Stimulated activated naive CD8-positive, alpha-beta T cell treated with anti-CD3 and anti-CD28 coated beads, Interleukin-15, Interleukin-2, amounts not matched to agents 100 ng/mL and 50 ng/mL, for 24 hours (primary cell): Measurements from ENCODE around the gene LRRC56.
A peak's percentile ranks its signal among the peaks of the same experiment; 100 is the strongest.

ENCODE experiments used
- H3K27ac Mint-ChIP-seq: one replicate; pipeline ENCODE4 v1.8.0; 2021; ENCODE audit warnings: mild to moderate bottlenecking, mixed read lengths
- H3K27me3 Mint-ChIP-seq: one replicate; pipeline ENCODE4 v1.8.0; 2021; ENCODE audit warnings: mixed read lengths
- H3K36me3 Mint-ChIP-seq: one replicate; pipeline ENCODE4 v1.8.0; 2021; ENCODE audit warnings: low read depth, mixed read lengths
- H3K4me1 Mint-ChIP-seq: one replicate; pipeline ENCODE4 v1.8.0; 2021; ENCODE audit warnings: low read depth, mixed read lengths
- H3K4me3 Mint-ChIP-seq: one replicate; pipeline ENCODE4 v1.8.0; 2021; ENCODE audit warnings: mild to moderate bottlenecking, mixed read lengths
- H3K9me3 Mint-ChIP-seq: one replicate; pipeline ENCODE4 v1.8.0; 2021; ENCODE audit warnings: mixed read lengths

Gene LRRC56

GRCh38 chr11:575996-576768 lies 38.9 kb downstream of the LRRC56 start, which contains the start of gene PHRF1:
Gene PHRF1 (plus strand): TSS chr11:576470. CDS start chr11:581513, 5,043 bp downstream.
- Mint-ChIP-seq H3K4me1 (peaks cover 48% of the 10 kb centered on the region), H3K9me3 (no peaks in the 10 kb centered on the region), H3K4me3 (peak within 1 kb of the TSS; percentile 92), H3K27ac (peak within 1 kb of the TSS; percentile 99), H3K27me3 (peaks cover 12% of the 10 kb centered on the region), H3K36me3 (peaks cover 13% of the 10 kb centered on the region)

DNA sequence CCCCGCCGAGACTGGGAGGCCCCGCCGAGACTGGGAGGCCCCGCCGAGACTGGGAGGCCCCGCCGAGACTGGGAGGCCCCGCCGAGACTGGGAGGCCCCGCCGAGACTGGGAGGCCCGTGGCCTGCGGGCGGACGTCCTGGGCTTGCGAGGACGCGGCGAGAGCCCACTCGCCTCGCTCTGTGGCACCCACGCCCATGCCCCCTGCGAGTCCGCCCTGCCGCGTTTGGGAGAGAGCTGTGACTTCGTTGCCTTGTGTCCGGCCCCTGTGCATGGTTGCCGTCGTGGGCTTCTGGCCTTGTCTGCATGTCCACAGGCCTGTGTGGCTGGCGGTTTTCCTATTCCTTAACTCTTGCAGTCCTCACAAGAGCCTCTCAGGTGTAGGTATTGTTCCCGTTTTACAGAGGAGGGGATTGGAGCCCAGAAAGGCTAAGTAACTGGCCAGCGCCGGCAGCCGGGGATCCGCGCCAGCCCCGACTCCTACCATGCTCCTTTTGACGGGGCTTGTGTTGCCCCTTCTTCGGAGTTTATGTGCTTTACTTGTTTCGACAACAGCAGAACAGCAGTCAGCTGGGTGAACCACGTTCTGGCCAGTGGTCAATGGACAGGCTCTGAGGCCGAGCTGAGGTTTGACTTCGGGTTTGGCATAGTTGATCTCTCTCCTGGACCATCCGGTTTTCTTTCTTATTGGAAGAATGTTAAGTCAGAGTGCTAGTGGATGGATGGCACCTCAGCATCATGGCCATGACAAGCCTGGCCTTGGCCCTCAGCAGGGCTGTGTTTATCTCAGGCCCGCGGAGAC lies 39.7 kb downstream of the LRRC56 start:
- peak overlapping the region; percentile 85 for H3K27ac Mint-ChIP-seq
- H3K4me1 Mint-ChIP-seq = peaks cover 51% of the 10 kb centered on the region
- H3K27me3 Mint-ChIP-seq = peaks cover 12% of the 10 kb centered on the region
- peaks cover 22% of the 10 kb centered on the region for H3K36me3 Mint-ChIP-seq
- H3K9me3 Mint-ChIP-seq = no peaks in the 10 kb centered on the region
- H3K4me3 Mint-ChIP-seq = peak overlapping the region; percentile 92

- peaks cover 25% of the 10 kb centered on the region for H3K36me3 Mint-ChIP-seq
- peaks cover 12% of the 10 kb centered on the region for H3K27me3 Mint-ChIP-seq
- H3K4me1 Mint-ChIP-seq = peaks cover 51% of the 10 kb centered on the region
- H3K9me3 Mint-ChIP-seq = no peaks in the 10 kb centered on the region
- H3K4me3 Mint-ChIP-seq = peak overlapping the region; percentile 92
- peak overlapping the region; percentile 85 for H3K27ac Mint-ChIP-seq
Measured at GRCh38 chr11:577611-577894, 40.2 kb downstream of the LRRC56 start.

DNA sequence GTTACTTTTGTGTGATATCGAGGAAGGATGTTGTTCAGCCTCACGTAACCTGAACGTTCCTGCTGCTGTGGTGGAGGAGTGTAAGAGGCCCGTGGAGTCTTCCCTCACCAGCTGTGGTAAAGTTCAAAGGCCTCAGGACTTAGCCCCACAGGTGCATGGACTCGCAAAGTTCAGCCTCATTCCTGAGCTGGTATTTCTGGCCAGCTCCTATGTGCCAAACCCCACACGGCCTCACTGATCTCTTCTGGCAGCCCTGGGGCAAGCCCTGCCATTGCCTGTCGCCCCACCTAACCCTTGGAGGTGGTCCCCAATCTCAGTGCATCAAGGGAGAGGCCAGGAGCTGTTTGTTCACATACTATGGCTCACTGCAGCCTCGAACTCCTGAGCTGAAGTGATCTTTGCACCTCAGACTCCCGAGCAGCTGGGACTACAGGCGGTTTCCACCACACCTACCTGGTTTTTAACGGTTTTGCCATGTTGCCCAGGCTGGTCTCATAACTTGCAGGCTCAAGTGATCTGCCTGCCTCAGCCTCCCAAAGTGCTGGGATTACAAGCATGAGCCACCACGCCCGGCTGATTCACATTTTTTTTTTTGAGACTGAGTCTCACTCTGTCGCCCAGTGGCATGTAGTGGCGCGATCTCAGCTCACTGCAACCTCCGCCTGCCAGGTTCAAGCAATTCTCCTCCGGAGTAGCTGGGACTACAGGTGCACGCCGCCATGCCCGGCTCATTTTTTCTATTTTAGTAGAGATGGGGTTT lies 41.1 kb downstream of the LRRC56 start:
- Mint-ChIP-seq H3K4me1 (peaks cover 51% of the 10 kb centered on the region), H3K27ac (no peak overlapping the region)

GRCh38 chr11:579830-580601 lies 42.7 kb downstream of the LRRC56 start:
- no peak overlapping the region for H3K27ac Mint-ChIP-seq
- H3K9me3 Mint-ChIP-seq = no peaks in the 10 kb centered on the region
- H3K36me3 Mint-ChIP-seq = peaks cover 35% of the 10 kb centered on the region
- H3K4me3 Mint-ChIP-seq = peak overlapping the region; percentile 30
- H3K27me3 Mint-ChIP-seq = peaks cover 2% of the 10 kb centered on the region
- H3K4me1 Mint-ChIP-seq = peaks cover 39% of the 10 kb centered on the region

More for the DNA sequence above, 41.1 kb downstream of the LRRC56 start:
- no peaks in the 10 kb centered on the region for H3K9me3 Mint-ChIP-seq
- H3K4me3 Mint-ChIP-seq = peak overlapping the region; percentile 92
- peaks cover 12% of the 10 kb centered on the region for H3K27me3 Mint-ChIP-seq
- H3K36me3 Mint-ChIP-seq = peaks cover 25% of the 10 kb centered on the region

DNA sequence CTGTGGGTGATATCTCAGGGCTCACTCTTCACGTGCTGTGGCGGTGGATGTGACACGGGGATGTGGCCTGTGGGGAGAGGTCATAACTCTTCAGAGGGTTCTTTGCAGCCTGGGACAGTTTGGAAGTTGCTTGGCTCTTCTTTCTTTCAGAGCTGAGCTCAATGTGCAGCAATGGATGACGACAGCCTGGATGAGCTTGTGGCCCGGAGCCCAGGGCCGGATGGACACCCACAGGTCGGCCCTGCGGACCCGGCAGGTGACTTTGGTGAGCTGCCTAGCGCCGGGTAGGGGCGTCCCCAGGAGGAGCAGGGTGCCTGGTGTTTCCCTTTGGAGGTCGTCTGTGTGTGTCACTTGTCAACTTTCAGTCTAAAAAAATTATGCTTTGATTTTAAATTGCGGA lies 44.0 kb downstream of the LRRC56 start:
- Mint-ChIP-seq H3K36me3 (peaks cover 38% of the 10 kb centered on the region), H3K27me3 (no peaks in the 10 kb centered on the region), H3K27ac (peak overlapping the region; percentile 54), H3K9me3 (no peaks in the 10 kb centered on the region), H3K4me3 (no peak overlapping the region), H3K4me1 (peaks cover 41% of the 10 kb centered on the region)

- Mint-ChIP-seq H3K36me3 (peaks cover 41% of the 10 kb centered on the region), H3K4me1 (peaks cover 44% of the 10 kb centered on the region), H3K4me3 (no peak overlapping the region), H3K27me3 (no peaks in the 10 kb centered on the region), H3K27ac (no peak overlapping the region), H3K9me3 (no peaks in the 10 kb centered on the region)
Measured at GRCh38 chr11:581752-582151, 44.4 kb downstream of the LRRC56 start.

DNA sequence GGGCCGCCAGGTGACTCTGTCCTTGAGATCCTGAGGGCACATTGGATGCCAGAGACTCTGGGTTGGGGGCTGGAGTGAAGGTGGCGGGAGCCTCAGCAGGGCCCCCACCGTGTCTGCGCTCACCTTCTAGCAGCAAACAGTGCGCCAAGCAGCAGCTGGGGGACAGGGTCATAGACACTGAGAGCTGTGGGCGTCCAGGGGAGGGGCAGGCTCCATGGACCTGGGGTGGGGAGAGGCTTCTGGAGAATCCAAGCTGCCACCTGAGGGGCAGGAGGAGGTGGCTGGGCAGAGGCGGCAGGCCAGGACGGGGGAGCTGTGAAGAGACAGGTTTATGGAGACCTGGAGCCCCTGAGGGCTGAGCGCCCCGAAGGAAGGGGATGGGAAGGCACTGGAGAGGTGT lies 47.0 kb downstream of the LRRC56 start:
- Mint-ChIP-seq H3K27ac (no peak overlapping the region), H3K27me3 (no peaks in the 10 kb centered on the region), H3K4me1 (peaks cover 38% of the 10 kb centered on the region)

DNA sequence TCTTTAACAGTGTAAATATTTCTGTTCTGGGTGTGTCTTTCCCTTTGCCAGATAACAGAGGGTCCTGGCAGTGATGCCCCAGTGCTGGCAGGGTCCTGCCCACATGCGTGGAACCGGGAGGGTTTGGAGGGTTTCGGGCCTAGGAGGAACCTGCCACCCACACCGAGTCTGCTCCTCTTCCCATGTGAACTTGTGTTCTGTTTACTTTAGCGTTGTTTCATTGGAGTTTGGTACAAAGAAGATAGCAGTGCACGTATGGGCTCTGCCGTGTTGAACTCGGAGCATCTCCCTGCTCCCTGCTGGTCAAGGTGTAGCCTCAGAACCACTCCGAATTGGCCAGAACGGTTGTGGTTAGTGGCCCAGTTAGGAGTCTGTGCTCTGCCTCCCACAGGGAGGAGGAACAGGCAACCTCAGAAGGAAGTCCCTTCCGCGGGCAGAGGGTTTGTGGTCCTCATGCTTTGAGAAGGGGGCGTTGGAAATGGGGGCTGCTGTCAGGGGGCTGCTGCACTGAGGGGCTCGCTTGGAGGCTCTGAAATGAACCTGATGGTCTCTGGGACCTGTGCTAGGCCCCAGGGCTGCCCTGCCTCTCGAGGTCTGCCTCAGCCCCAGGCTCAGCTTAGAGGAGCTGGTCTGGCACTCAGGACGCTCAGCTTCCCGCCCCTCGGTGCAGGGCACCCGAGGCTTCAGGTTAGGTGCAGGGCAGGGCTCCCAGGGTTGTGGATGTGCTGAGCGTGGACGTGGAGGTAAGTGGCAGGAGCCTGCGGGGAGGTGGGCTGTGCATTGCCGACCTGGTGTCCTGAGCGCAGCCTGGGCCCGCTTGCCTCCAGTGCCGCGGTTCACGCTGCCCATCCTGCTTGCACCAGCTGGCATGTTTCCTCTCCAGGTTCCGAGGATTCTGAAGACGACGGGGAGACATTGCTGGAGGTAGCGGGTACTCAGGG lies 49.3 kb downstream of the LRRC56 start:
- H3K27ac Mint-ChIP-seq = peak overlapping the region; percentile 83
- no peaks in the 10 kb centered on the region for H3K27me3 Mint-ChIP-seq
- peaks cover 23% of the 10 kb centered on the region for H3K4me1 Mint-ChIP-seq
- no peaks in the 10 kb centered on the region for H3K9me3 Mint-ChIP-seq
- H3K36me3 Mint-ChIP-seq = peaks cover 66% of the 10 kb centered on the region
- H3K4me3 Mint-ChIP-seq = no peak overlapping the region

More for the DNA sequence above, 47.0 kb downstream of the LRRC56 start:
- peaks cover 52% of the 10 kb centered on the region for H3K36me3 Mint-ChIP-seq
- no peak overlapping the region for H3K4me3 Mint-ChIP-seq
- H3K9me3 Mint-ChIP-seq = no peaks in the 10 kb centered on the region

GRCh38 chr11:587546-587945 lies 50.2 kb downstream of the LRRC56 start:
- peak overlapping the region; percentile 96 for H3K27ac Mint-ChIP-seq
- peak overlapping the region; percentile 72 for H3K4me3 Mint-ChIP-seq
- peaks cover 65% of the 10 kb centered on the region for H3K36me3 Mint-ChIP-seq
- H3K9me3 Mint-ChIP-seq = no peaks in the 10 kb centered on the region
- H3K4me1 Mint-ChIP-seq = peaks cover 23% of the 10 kb centered on the region
- H3K27me3 Mint-ChIP-seq = no peaks in the 10 kb centered on the region

GRCh38 chr11:587978-588380 lies 50.7 kb downstream of the LRRC56 start:
- peaks cover 70% of the 10 kb centered on the region for H3K36me3 Mint-ChIP-seq
- H3K27ac Mint-ChIP-seq = peak overlapping the region; percentile 96
- peak overlapping the region; percentile 72 for H3K4me3 Mint-ChIP-seq
- H3K4me1 Mint-ChIP-seq = peaks cover 23% of the 10 kb centered on the region
- H3K27me3 Mint-ChIP-seq = no peaks in the 10 kb centered on the region
- H3K9me3 Mint-ChIP-seq = no peaks in the 10 kb centered on the region

GRCh38 chr11:589798-590197 lies 52.5 kb downstream of the LRRC56 start:
- Mint-ChIP-seq H3K36me3 (peaks cover 73% of the 10 kb centered on the region), H3K27ac (no peak overlapping the region), H3K27me3 (no peaks in the 10 kb centered on the region), H3K4me3 (no peak overlapping the region), H3K4me1 (peaks cover 23% of the 10 kb centered on the region), H3K9me3 (no peaks in the 10 kb centered on the region)

GRCh38 chr11:590997-591396 lies 53.7 kb downstream of the LRRC56 start:
- H3K9me3 Mint-ChIP-seq = no peaks in the 10 kb centered on the region
- H3K27me3 Mint-ChIP-seq = no peaks in the 10 kb centered on the region
- no peak overlapping the region for H3K27ac Mint-ChIP-seq
- H3K4me1 Mint-ChIP-seq = peaks cover 23% of the 10 kb centered on the region
- peaks cover 82% of the 10 kb centered on the region for H3K36me3 Mint-ChIP-seq
- no peak overlapping the region for H3K4me3 Mint-ChIP-seq
